Measurements from ENCODE around the gene DOK4.
A peak's percentile ranks its signal among the peaks of the same experiment; 100 is the strongest.

Gene DOK4

GRCh38 chr16:57513371-57514102, 27.2 kb upstream of the DOK4 start:
- Mint-ChIP-seq H3K4me1 (peaks cover 46% of the 10 kb centered on the region), H3K36me3 (ENCODE audit: low read depth) (peaks cover 10% of the 10 kb centered on the region), H3K27me3 (ENCODE audit: low read depth, poor library complexity) (peaks cover 1% of the 10 kb centered on the region), H3K27ac (peak overlapping the region; percentile 61), H3K9me3 (no peaks in the 10 kb centered on the region), H3K4me3 (no peak overlapping the region)
- TF ChIP-seq CTCF (IDR thresholded peaks at IDR 0.05), result no peak
- DNase-seq, result peak; percentile 52

DNA sequence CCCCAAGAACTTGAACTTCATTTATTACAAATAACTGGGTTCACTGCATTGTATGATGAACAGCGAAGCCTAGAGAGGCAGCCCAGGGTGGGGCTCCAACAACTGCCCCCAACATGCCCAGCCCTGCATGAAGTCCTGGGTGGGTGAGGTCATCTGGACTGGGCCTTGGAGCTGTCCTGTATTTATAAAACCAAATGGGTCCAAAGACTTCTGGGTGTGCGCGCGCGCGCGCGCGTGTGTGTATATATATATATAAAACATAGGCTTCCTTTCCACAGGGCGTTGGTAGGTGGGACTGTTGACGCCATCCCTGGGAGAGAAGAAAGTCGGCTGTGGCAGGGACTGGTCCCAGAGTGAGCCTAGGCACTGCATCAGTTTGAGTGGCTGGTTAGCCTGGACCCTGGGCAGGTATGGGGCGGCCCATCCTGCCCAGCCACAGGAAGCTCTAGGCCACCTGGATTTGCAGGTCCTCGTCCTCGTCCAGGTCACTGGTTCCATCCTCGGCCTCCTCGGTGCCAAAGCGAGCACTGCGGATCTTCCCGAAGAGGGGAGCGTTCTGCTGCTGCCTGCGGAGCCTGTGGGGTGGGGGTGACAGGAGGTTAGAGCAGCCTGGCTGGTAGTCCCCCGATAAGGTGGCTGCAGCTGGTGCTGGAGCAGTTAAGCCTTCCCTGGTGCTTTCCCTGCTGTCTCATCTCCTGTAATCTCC, 26.2 kb upstream of the DOK4 start:
- H3K4me1 Mint-ChIP-seq, result peaks cover 56% of the 10 kb centered on the region
- no peak for TF ChIP-seq CTCF (IDR thresholded peaks at IDR 0.05)
- DNase-seq, result no peak
- peaks cover 4% of the 10 kb centered on the region for H3K27me3 Mint-ChIP-seq (ENCODE audit: low read depth, poor library complexity)
- H3K36me3 Mint-ChIP-seq (ENCODE audit: low read depth), result peaks cover 10% of the 10 kb centered on the region
- no peak overlapping the region for H3K27ac Mint-ChIP-seq
- no peaks in the 10 kb centered on the region for H3K9me3 Mint-ChIP-seq
- H3K4me3 Mint-ChIP-seq, result no peak overlapping the region

GRCh38 chr16:57510016-57510871, 24.0 kb upstream of the DOK4 start:
- Mint-ChIP-seq H3K27ac (peak overlapping the region; percentile 88), H3K9me3 (no peaks in the 10 kb centered on the region), H3K4me1 (peaks cover 57% of the 10 kb centered on the region), H3K4me3 (no peak overlapping the region), H3K27me3 (ENCODE audit: low read depth, poor library complexity) (peaks cover 4% of the 10 kb centered on the region), H3K36me3 (ENCODE audit: low read depth) (peaks cover under 1% of the 10 kb centered on the region)
- no peak for DNase-seq
- TF ChIP-seq CTCF (IDR thresholded peaks at IDR 0.05), result no peak

DNA sequence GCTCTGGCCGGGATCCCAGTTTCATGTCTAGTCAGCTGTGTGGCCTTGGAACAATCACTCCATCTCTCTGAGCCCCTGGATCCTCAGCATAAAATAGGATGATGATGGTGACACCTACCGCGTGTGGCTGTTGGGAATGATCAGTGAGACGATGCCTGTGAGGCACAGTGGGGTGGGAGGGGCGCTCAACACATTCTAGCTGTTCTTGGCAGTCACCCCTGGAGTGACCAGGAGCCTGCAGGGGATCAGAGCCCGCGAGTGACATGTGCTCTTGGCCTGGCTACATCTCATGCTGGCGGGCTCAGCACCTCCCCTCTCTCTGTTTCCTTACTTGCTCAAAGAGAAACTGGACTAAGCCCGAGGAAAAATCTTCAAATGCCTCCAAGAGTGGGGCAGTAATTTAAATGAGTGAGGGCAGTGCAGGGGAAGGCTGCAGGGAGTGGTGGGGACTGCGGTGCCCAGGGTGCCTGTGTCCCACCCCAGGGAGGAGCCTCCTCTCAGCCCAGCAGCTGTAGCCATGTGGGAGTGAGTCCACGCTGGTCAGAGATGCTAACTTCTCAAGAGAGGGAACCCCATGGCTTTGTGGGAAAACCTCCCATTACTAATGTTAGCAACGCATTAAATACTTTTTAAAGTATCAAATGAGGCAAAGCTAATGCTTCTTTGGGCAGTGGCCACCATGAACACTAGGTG, 23.1 kb upstream of the DOK4 start:
- peaks cover 61% of the 10 kb centered on the region for H3K4me1 Mint-ChIP-seq
- no peaks in the 10 kb centered on the region for H3K36me3 Mint-ChIP-seq (ENCODE audit: low read depth)

More for the DNA sequence above, 23.1 kb upstream of the DOK4 start:
- H3K4me3 Mint-ChIP-seq, result no peak overlapping the region
- TF ChIP-seq CTCF (IDR thresholded peaks at IDR 0.05), result no peak
- no peaks in the 10 kb centered on the region for H3K9me3 Mint-ChIP-seq
- H3K27me3 Mint-ChIP-seq (ENCODE audit: low read depth, poor library complexity), result peaks cover 6% of the 10 kb centered on the region
- no peak for DNase-seq
- no peak overlapping the region for H3K27ac Mint-ChIP-seq

Data from nephron progenitor cell (in vitro differentiated cells).